NB4 (cell line): Measurements from ENCODE around the gene DUSP28.
"Not testable (repeated sequence)": the region's sequence is repeated elsewhere in the genome, so short reads cannot be mapped to it uniquely, and the experiment has no call there.

Experiments used
- DNase-seq: peaks from one replicate; pipeline ENCODE4 v3.0.0; 2010; ENCODE audit warnings: low read depth
- H3K4me3 ChIP-seq: one replicate; pipeline ENCODE4 v1.5.1; 2011; ENCODE audit warnings: mild to moderate bottlenecking, low read depth, low read length, moderate library complexity
- MAX ChIP-seq: IDR thresholded peaks from 2 replicates; pipeline ENCODE4 v1.6.1; 2011; ENCODE audit warnings: low read depth, low read length
- MYC ChIP-seq: IDR thresholded peaks from 2 replicates; pipeline ENCODE4 v1.6.1; 2011; ENCODE audit warnings: low read depth, low read length
- POLR2A ChIP-seq: IDR thresholded peaks from 2 replicates; pipeline ENCODE4 v1.6.1; 2011; ENCODE audit warnings: mild to moderate bottlenecking; ENCODE audit not compliant: insufficient read length; ENCODE audit errors: extremely low read depth
- TF ChIP-seq, protein P1 (sequence below): IDR thresholded peaks from one replicate; pipeline ENCODE4 v1.5.1; 2012; ENCODE audit warnings: low read depth, low read length

The DUSP28 gene

GRCh38 chr2:240531038-240531437, 29.1 kb upstream of the DUSP28 start:
- DNase-seq: no peak
- TF ChIP-seq POLR2A: no peak
- TF ChIP-seq, protein P1, sequence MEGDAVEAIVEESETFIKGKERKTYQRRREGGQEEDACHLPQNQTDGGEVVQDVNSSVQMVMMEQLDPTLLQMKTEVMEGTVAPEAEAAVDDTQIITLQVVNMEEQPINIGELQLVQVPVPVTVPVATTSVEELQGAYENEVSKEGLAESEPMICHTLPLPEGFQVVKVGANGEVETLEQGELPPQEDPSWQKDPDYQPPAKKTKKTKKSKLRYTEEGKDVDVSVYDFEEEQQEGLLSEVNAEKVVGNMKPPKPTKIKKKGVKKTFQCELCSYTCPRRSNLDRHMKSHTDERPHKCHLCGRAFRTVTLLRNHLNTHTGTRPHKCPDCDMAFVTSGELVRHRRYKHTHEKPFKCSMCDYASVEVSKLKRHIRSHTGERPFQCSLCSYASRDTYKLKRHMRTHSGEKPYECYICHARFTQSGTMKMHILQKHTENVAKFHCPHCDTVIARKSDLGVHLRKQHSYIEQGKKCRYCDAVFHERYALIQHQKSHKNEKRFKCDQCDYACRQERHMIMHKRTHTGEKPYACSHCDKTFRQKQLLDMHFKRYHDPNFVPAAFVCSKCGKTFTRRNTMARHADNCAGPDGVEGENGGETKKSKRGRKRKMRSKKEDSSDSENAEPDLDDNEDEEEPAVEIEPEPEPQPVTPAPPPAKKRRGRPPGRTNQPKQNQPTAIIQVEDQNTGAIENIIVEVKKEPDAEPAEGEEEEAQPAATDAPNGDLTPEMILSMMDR: no peak
- TF ChIP-seq MAX: no peak
- TF ChIP-seq MYC: no peak
- H3K4me3 ChIP-seq: no peak overlapping the region

DNA sequence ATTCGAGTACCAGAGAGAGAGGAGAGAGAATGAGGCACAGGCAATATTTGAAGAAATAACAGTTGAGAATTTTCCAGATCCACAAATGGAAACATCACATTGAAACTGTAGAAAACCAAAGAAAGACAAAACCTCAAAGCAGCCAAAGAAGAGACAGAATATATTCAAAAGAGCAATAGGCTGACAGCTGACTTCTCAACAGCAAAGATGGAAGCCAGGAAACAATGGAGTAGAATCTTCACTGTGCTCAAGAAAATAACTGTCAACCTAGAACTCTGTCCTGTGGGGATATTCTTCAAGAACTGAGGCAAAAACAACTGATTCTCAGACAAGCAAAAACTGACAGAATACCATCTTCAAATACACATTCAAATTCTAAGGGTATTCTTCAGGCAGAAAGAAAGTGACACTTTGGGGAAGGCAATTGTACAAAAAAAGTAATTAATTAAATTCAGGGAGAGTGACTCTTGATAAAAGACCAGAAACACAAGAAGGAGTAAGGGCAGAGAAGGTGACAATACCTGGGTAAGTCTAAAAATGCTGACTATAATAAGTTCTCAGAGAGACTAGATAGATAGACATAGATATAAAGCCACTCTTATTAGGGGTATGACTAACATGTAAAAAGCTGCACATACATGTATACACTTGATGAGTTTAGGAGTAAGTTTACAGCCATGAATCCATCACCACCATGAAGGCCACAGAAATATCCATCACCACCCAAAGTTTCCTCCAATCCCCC, 28.0 kb upstream of the DUSP28 start:
- no peak for TF ChIP-seq MYC
- TF ChIP-seq, protein P1: no peak
- TF ChIP-seq POLR2A: no peak
- H3K4me3 ChIP-seq: no peak overlapping the region
- no peak for DNase-seq

- TF ChIP-seq MYC (no peak), MAX (no peak), POLR2A (no peak)
- TF ChIP-seq, protein P1: no peak
- no peak overlapping the region for H3K4me3 ChIP-seq
- no peak for DNase-seq
Observed at GRCh38 chr2:240538031-240538780, 22.0 kb upstream of the DUSP28 start.

- H3K4me3 ChIP-seq, DNase-seq: not testable (repeated sequence)
Observed at GRCh38 chr2:240539101-240539500, 21.1 kb upstream of the DUSP28 start.

- TF ChIP-seq MYC: no peak
- TF ChIP-seq, protein P1: no peak
- no peak for TF ChIP-seq MAX
- no peak for TF ChIP-seq POLR2A
- no peak for DNase-seq
- no peak overlapping the region for H3K4me3 ChIP-seq
Observed at GRCh38 chr2:240539906-240540305, 20.3 kb upstream of the DUSP28 start.

GRCh38 chr2:240551288-240551687, 8.9 kb upstream of the DUSP28 start:
- DNase-seq: no peak
- TF ChIP-seq, protein P1: no peak
- no peak overlapping the region for H3K4me3 ChIP-seq
